ENCODE results near the gene LRP1B. TPM values are rescaled to one million over a fixed set of nuclear protein-coding genes. Genes with fewer than 3 reads are reported as not detected.

LRP1B gene
- total RNA-seq, 2 donors from 2014 or later, result 0.91 to 1.2 TPM

DNA sequence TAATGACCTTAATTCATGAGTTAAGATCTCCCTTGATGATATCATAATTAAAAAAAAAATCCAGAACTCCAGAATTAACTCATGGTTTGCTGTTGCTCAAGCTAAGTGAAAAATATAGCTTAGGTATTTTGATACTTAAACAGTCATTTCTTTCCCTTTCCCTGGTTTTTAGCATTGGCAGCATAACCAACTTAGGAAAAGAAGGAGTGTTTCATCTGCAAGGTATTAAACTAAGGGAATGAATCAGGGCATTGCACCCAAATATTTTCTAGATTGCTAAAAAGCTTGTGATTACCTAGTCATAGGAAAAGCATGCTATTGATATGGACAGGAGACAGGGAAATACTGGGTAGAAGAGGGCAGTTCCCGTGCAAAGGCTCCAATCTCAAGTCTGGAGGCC, 207.2 kb downstream of the LRP1B start:
- Histone ChIP-seq H3K27me3 (replicated peaks; ENCODE audit: insufficient read depth) (no peaks in the 10 kb centered on the region), H3K4me3 (no peak overlapping the region), H3K4me1 (replicated peaks) (no peaks in the 10 kb centered on the region), H3K36me3 (no peaks in the 10 kb centered on the region), H3K9me3 (no peaks in the 10 kb centered on the region), H3K27ac (no peak overlapping the region)
- intact Hi-C loops (cut with DNase I), result no loop called here
- TF ChIP-seq, protein P1, sequence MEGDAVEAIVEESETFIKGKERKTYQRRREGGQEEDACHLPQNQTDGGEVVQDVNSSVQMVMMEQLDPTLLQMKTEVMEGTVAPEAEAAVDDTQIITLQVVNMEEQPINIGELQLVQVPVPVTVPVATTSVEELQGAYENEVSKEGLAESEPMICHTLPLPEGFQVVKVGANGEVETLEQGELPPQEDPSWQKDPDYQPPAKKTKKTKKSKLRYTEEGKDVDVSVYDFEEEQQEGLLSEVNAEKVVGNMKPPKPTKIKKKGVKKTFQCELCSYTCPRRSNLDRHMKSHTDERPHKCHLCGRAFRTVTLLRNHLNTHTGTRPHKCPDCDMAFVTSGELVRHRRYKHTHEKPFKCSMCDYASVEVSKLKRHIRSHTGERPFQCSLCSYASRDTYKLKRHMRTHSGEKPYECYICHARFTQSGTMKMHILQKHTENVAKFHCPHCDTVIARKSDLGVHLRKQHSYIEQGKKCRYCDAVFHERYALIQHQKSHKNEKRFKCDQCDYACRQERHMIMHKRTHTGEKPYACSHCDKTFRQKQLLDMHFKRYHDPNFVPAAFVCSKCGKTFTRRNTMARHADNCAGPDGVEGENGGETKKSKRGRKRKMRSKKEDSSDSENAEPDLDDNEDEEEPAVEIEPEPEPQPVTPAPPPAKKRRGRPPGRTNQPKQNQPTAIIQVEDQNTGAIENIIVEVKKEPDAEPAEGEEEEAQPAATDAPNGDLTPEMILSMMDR (IDR thresholded peaks at IDR 0.05), result no peak
- TF ChIP-seq POLR2A (IDR thresholded peaks at IDR 0.05), result no peak
- no peak for TF ChIP-seq POLR2AphosphoS5 (IDR thresholded peaks at IDR 0.05)
- 92% methylated on average over 1 of the region's 1 CpG for WGBS
- DNase-seq (ENCODE audit: low spot score), result no peak

DNA sequence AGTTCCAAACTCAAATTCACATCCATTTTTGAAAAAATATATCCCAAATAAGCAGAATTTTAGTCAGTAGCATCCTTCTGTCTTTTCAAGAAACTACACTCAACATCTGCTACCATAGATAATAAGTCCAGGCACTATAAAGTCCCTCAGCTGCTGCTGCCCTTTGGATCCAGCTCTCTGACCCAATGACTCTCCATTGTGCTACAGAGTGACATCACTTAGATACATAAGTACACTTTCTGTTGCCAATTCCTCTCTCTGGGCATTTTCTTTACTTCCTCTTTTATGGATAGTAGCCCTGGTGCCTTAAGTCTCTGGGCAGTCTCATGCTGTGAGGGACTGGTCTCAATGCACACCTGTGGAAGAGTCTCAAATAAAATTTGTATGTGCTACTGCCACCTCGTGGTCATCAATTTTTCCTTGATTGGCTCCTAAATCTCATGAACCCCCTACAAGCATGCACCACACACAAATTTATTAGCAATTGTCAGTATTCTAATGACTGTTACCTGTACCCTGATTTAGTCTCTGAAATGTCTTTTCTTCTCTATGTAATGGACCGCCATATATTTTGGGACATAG, 219.2 kb downstream of the LRP1B start:
- Histone ChIP-seq H3K4me1 (replicated peaks) (no peaks in the 10 kb centered on the region), H3K9me3 (no peaks in the 10 kb centered on the region), H3K36me3 (no peaks in the 10 kb centered on the region), H3K4me3 (no peak overlapping the region), H3K27me3 (replicated peaks; ENCODE audit: insufficient read depth) (no peaks in the 10 kb centered on the region), H3K27ac (no peak overlapping the region)
- intact Hi-C loops (cut with DNase I), result no loop called here
- DNase-seq (ENCODE audit: low spot score), result no peak
- no peak for TF ChIP-seq POLR2AphosphoS5 (IDR thresholded peaks at IDR 0.05)
- TF ChIP-seq POLR2A (IDR thresholded peaks at IDR 0.05), result no peak
- TF ChIP-seq, protein P1 (IDR thresholded peaks at IDR 0.05), result no peak
- WGBS, result 63% methylated on average over 2 of the region's 2 CpGs

- TF ChIP-seq POLR2A (IDR thresholded peaks at IDR 0.05), result no peak
- TF ChIP-seq, protein P1 (IDR thresholded peaks at IDR 0.05), result no peak
- TF ChIP-seq POLR2AphosphoS5 (IDR thresholded peaks at IDR 0.05), result no peak
- Histone ChIP-seq H3K27me3 (replicated peaks; ENCODE audit: insufficient read depth) (no peaks in the 10 kb centered on the region), H3K36me3 (no peaks in the 10 kb centered on the region), H3K4me1 (replicated peaks) (no peaks in the 10 kb centered on the region), H3K4me3 (no peak overlapping the region), H3K9me3 (no peaks in the 10 kb centered on the region), H3K27ac (no peak overlapping the region)
- intact Hi-C loops (cut with DNase I), result no loop called here
- DNase-seq (ENCODE audit: low spot score), result no peak
- 31% methylated on average over 2 of the region's 2 CpGs for WGBS
Observed at GRCh38 chr2:141906678-141907077, 224.1 kb downstream of the LRP1B start.

DNA sequence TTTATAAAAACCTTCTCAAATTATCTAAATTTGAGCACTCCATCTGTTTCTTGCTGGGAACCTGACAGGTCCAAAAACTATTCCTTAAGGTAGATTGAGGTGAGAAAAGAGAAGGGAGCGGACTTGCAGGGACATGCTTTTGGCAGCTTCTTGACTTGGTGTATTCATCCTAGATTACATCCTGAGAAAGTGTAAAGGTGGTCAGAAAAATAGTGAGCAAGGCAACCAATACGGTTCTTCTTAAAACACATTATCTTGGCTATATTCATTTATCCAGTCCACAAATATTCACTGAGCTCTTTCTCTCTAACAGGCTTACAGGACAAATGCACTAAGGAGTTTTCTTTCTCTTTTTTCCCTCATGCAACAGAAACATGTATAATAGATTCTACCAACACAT, 230.0 kb downstream of the LRP1B start:
- no peaks in the 10 kb centered on the region for H3K9me3 ChIP-seq
- no peaks in the 10 kb centered on the region for H3K27me3 ChIP-seq (replicated peaks; ENCODE audit: insufficient read depth)
- WGBS, result 65% methylated on average over 2 of the region's 2 CpGs
- intact Hi-C loops (cut with DNase I), result no loop called here
- no peaks in the 10 kb centered on the region for H3K36me3 ChIP-seq
- no peaks in the 10 kb centered on the region for H3K4me1 ChIP-seq (replicated peaks)
- no peak overlapping the region for H3K27ac ChIP-seq
- TF ChIP-seq, protein P1 (IDR thresholded peaks at IDR 0.05), result no peak
- TF ChIP-seq POLR2A (IDR thresholded peaks at IDR 0.05) (no peak), POLR2AphosphoS5 (IDR thresholded peaks at IDR 0.05) (no peak)
- no peak for DNase-seq (ENCODE audit: low spot score)
- no peak overlapping the region for H3K4me3 ChIP-seq

DNA sequence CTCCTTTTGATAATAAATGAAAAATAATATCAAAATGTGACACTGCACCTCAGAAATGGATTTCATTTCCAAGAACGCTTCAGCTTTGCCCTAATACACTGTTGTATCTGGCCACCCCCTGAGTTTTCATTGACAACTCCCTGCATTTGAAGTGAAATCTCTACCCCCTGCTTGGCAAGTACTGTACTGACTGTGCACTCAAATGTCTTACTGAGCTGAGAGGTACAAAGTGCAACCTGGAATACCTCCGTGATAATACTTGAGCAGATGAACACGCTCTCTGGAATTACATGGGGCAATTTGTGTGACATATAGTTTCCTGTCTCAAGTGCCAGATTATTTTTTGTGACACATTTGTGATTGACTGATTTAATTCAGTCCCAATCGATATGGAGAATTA, 231.1 kb downstream of the LRP1B start:
- 80% methylated on average over 4 of the region's 4 CpGs for WGBS
- Histone ChIP-seq H3K9me3 (no peaks in the 10 kb centered on the region), H3K4me3 (no peak overlapping the region), H3K27ac (no peak overlapping the region), H3K4me1 (replicated peaks) (no peaks in the 10 kb centered on the region), H3K36me3 (no peaks in the 10 kb centered on the region), H3K27me3 (replicated peaks; ENCODE audit: insufficient read depth) (no peaks in the 10 kb centered on the region)
- DNase-seq (ENCODE audit: low spot score), result no peak
- intact Hi-C loops (cut with DNase I), result no loop called here
- TF ChIP-seq POLR2A (IDR thresholded peaks at IDR 0.05) (no peak), POLR2AphosphoS5 (IDR thresholded peaks at IDR 0.05) (no peak)
- TF ChIP-seq, protein P1 (IDR thresholded peaks at IDR 0.05), result no peak
